ENCODE measurements around the gene HPD.

DNA sequence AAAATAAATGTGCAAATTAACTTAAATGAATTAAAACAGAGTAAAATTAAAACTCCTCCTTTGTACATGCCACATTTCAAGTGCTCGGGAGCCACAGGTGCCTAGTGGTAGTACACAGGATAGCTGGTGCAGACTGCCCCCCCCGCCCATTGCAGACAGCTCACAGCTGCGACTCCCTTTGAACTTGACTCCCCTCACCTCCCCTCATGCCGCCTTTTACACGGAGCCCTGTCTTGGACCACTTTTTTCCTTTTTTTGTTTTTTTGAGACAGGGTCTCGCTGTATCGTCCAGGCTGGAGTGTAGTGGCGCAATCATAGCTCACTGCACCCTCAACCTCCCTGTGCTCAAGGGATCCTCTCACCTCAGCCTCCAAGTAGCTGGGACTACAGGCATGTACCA lies 43.4 kb downstream of the HPD start:
- TF ChIP-seq, protein P1, sequence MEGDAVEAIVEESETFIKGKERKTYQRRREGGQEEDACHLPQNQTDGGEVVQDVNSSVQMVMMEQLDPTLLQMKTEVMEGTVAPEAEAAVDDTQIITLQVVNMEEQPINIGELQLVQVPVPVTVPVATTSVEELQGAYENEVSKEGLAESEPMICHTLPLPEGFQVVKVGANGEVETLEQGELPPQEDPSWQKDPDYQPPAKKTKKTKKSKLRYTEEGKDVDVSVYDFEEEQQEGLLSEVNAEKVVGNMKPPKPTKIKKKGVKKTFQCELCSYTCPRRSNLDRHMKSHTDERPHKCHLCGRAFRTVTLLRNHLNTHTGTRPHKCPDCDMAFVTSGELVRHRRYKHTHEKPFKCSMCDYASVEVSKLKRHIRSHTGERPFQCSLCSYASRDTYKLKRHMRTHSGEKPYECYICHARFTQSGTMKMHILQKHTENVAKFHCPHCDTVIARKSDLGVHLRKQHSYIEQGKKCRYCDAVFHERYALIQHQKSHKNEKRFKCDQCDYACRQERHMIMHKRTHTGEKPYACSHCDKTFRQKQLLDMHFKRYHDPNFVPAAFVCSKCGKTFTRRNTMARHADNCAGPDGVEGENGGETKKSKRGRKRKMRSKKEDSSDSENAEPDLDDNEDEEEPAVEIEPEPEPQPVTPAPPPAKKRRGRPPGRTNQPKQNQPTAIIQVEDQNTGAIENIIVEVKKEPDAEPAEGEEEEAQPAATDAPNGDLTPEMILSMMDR (IDR thresholded peaks at IDR 0.05 in 8 of 11, conservative IDR thresholded peaks at IDR 0.05 in 3 of 11) = no peak
- no peak for TF ChIP-seq POLR2A (IDR thresholded peaks at IDR 0.05)
- no peak for TF ChIP-seq POLR2AphosphoS5 (IDR thresholded peaks at IDR 0.05)
